Keratinocyte (primary cell): ENCODE data around the gene MTMR3. TPM values are rescaled to one million over a fixed set of nuclear protein-coding genes. Genes with fewer than 3 reads are reported as not detected.

Experiments
- DNase-seq: peaks from one replicate; pipeline ENCODE4 v3.0.0-alpha.2; 2011; ENCODE audit warnings: low read depth, missing footprints, low spot score
- FAIRE-seq: peaks from 2 replicates; lab custom pipeline; 2011; peaks lifted over from hg19 to GRCh38; lab: Jason Lieb, UNC
- H2AFZ ChIP-seq: 2 replicates; pipeline ENCODE4 v1.6.0; 2012; ENCODE audit warnings: low read length, control low read depth, inconsistent platforms; ENCODE audit not compliant: control insufficient read depth
- H3K27ac ChIP-seq: 2 replicates; pipeline ENCODE4 v1.5.1; 2011; ENCODE audit warnings: low read length; ENCODE audit not compliant: control insufficient read depth, insufficient read depth
- H3K27me3 ChIP-seq: 3 replicates; pipeline ENCODE4 v1.6.0; 2011; ENCODE audit warnings: low read length; ENCODE audit not compliant: control insufficient read depth, insufficient read depth; ENCODE audit errors: extremely low read depth
- H3K36me3 ChIP-seq, 2 experiments: 2 replicates in 1 of 2; 3 replicates in 1 of 2; pipeline ENCODE4 v1.5.1; 2011; ENCODE audit warnings: low read length in 2 of 2, mild to moderate bottlenecking in 1 of 2; ENCODE audit not compliant: control insufficient read depth in 2 of 2, insufficient read depth in 2 of 2; ENCODE audit errors: extremely low read depth in 1 of 2
- H3K4me1 ChIP-seq: 3 replicates; pipeline ENCODE4 v1.5.1; 2011; ENCODE audit warnings: low read length; ENCODE audit not compliant: control insufficient read depth, insufficient read depth; ENCODE audit errors: extremely low read depth
- H3K4me2 ChIP-seq: 3 replicates; pipeline ENCODE4 v1.6.0; 2011; ENCODE audit warnings: low read depth, low read length; ENCODE audit not compliant: control insufficient read depth, insufficient read depth; ENCODE audit errors: extremely low read depth
- H3K4me3 ChIP-seq, 3 experiments: fragments of 200-600 bp in 1 of 3; sonication (generic) in 1 of 3; 2 replicates in 2 of 3; 3 replicates in 1 of 3; pipeline ENCODE4 v1.5.1; 2011 to 2016; ENCODE audit warnings: low read length in 3 of 3, mild to moderate bottlenecking in 3 of 3, control low read depth in 2 of 3, inconsistent platforms in 1 of 3, low read depth in 1 of 3, mixed read lengths in 1 of 3, mixed run types in 1 of 3, moderate library complexity in 1 of 3; ENCODE audit not compliant: control insufficient read depth in 2 of 3, insufficient read depth in 2 of 3; ENCODE audit errors: extremely low read depth in 1 of 3
- H3K79me2 ChIP-seq: 2 replicates; pipeline ENCODE4 v1.6.0; 2012; ENCODE audit warnings: low read length; ENCODE audit not compliant: control insufficient read depth, insufficient read depth
- H3K9ac ChIP-seq: 3 replicates; pipeline ENCODE4 v1.6.0; 2011; ENCODE audit warnings: low read length; ENCODE audit not compliant: control insufficient read depth, insufficient read depth; ENCODE audit errors: extremely low read depth
- H3K9me1 ChIP-seq: 3 replicates; pipeline ENCODE4 v1.6.0; 2011; ENCODE audit warnings: low read length; ENCODE audit not compliant: control insufficient read depth, insufficient read depth; ENCODE audit errors: extremely low read depth
- H3K9me3 ChIP-seq: 2 replicates; pipeline ENCODE4 v1.5.1; 2012; ENCODE audit warnings: low read depth, low read length; ENCODE audit not compliant: control insufficient read depth
- H4K20me1 ChIP-seq: 3 replicates; pipeline ENCODE4 v1.6.0; 2011; ENCODE audit warnings: low read length; ENCODE audit not compliant: control insufficient read depth, insufficient read depth; ENCODE audit errors: extremely low read depth
- EZH2 ChIP-seq: IDR thresholded peaks from one replicate; pipeline ENCODE4 v1.6.1; 2012; ENCODE audit warnings: inconsistent platforms, mild to moderate bottlenecking, low read length, moderate library complexity
- dilution Hi-C: fragments of 300-500 bp; cut with MboI; formaldehyde crosslinking; loops from one replicate; pipeline ENCODE4 v1.7.0; 2020; ENCODE audit warnings: low sequenced_read_pairs; ENCODE audit not compliant: extremely low pct_ligation_motif_present
- polyA plus RNA-seq, 5 experiments: library from polyadenylated mRNA; depleted of rRNA in 3 of 5; stranded (reverse) in 3 of 5; stranded (forward) in 1 of 5; unstranded in 1 of 5; fragments of >200 nt; gene quantifications; 1 replicate in 1 of 5; 2 replicates in 3 of 5; 3 replicates in 1 of 5; pipeline versions ENCODE4 v1.2.1 to v1.2.3, GENCODE V29; 2011 to 2012; ENCODE audit warnings: missing spikeins in 2 of 5, low read depth in 1 of 5, low replicate concordance in 1 of 5
- TF ChIP-seq, protein P1 (sequence below), 3 experiments: IDR thresholded peaks in 1 of 3; conservative IDR thresholded peaks in 1 of 3; optimal IDR thresholded peaks in 1 of 3; 2 replicates in 2 of 3; 3 replicates in 1 of 3; pipeline versions ENCODE3 to v1.5.1; 2011; ENCODE audit warnings: low read length in 3 of 3, mild to moderate bottlenecking in 3 of 3, moderate library complexity in 2 of 3, control low read depth in 1 of 3, inconsistent platforms in 1 of 3; ENCODE audit not compliant: insufficient read depth in 2 of 3; ENCODE audit errors: extremely low read depth in 1 of 3

The MTMR3 gene
- polyA plus RNA-seq, 1 donor (not counting 4 experiments of a cell fraction or from before 2014, with no cell fraction given): 16.5 TPM

DNA sequence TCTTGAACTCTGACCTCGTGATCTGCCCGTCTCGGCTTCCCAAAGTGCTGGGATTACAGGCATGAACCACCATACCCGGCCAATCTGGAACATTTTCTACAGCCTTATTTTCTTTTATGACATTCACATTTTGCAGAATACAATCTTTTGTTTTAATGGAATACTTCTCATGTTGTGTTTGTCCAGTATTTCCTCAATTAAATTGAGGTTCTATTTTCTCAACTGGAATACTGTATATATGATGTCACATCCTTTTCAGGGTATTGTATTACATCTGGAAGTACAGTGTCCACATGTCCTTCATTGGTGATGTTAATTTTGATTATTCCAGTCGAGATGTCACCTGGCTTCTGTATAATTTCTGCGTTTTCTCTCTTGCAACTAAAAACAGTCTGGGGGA, 106.5 kb downstream of the MTMR3 start:
- no peak overlapping the region for H2AFZ ChIP-seq
- H3K4me1 ChIP-seq: peaks cover 22% of the 10 kb centered on the region
- no peaks in the 10 kb centered on the region for H3K9me1 ChIP-seq
- H3K27me3 ChIP-seq: no peaks in the 10 kb centered on the region
- no peak for DNase-seq
- no peak for FAIRE-seq
- peaks cover 2 to 4% of the 10 kb centered on the region in 2 experiments for H3K36me3 ChIP-seq
- H3K4me3 ChIP-seq: no peak overlapping the region
- H3K9ac ChIP-seq: no peak overlapping the region
- no peak overlapping the region for H3K27ac ChIP-seq
- no peaks in the 10 kb centered on the region for H3K79me2 ChIP-seq
- H3K9me3 ChIP-seq: no peaks in the 10 kb centered on the region
- H4K20me1 ChIP-seq: no peaks in the 10 kb centered on the region
- no peak overlapping the region for H3K4me2 ChIP-seq
- dilution Hi-C loops: no loop called here
- TF ChIP-seq, protein P1, sequence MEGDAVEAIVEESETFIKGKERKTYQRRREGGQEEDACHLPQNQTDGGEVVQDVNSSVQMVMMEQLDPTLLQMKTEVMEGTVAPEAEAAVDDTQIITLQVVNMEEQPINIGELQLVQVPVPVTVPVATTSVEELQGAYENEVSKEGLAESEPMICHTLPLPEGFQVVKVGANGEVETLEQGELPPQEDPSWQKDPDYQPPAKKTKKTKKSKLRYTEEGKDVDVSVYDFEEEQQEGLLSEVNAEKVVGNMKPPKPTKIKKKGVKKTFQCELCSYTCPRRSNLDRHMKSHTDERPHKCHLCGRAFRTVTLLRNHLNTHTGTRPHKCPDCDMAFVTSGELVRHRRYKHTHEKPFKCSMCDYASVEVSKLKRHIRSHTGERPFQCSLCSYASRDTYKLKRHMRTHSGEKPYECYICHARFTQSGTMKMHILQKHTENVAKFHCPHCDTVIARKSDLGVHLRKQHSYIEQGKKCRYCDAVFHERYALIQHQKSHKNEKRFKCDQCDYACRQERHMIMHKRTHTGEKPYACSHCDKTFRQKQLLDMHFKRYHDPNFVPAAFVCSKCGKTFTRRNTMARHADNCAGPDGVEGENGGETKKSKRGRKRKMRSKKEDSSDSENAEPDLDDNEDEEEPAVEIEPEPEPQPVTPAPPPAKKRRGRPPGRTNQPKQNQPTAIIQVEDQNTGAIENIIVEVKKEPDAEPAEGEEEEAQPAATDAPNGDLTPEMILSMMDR (optimal IDR thresholded peaks at IDR 0.05 in 1 of 3, IDR thresholded peaks at IDR 0.05 in 1 of 3, conservative IDR thresholded peaks at IDR 0.05 in 1 of 3; ENCODE audit: extremely low read depth in 1 of 3, insufficient read depth in 2 of 3, low read length in 3 of 3): no peak
- TF ChIP-seq EZH2: no peak

DNA sequence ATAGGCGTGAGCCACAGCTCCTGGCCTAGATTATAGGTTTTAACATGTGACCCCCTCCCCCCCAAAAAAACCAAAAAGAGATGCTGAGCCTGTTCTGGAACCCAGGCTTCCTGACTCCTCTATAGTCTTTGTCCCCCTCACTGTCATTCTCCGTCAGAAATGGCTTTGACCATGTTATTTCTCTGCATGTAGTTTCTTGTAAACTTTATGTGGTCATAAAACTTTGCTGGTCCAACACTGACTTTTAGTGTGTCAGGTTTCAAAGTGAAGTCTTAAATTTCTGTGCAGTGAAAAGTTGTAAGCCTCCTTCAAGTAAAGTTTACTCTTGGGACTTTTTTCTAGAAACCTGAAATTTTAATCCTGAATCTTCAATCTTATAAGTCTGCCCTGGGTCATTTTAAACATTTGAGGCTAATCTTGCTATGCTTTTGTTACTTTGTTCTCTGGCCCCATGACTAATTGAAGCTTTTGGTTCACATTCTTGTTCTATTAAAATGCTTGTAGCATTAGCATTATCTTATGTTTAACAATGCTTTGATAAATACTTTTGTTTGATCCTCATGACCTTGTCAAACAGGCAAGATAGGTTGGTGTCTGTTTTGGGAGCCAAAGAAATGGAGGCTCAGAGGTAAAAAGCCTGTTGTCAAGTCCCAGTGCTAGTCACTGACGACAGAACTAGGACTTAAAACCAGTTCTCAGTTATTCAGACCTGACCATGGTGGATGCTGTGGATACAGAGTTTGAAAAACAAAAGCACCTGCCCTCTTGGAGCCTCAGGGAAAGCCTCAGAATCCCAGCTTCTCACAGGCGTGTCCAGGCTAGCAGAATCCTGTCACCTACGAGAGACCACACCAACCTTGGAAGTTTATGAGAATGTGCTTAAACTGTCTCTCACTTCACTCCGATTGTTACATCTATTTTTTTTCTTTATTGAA, 109.6 kb downstream of the MTMR3 start:
- H3K36me3 ChIP-seq: peaks cover 2 to 4% of the 10 kb centered on the region in 2 experiments
- dilution Hi-C loops: no loop called here
- peak overlapping the region; percentile 92 for H3K27ac ChIP-seq
- no peaks in the 10 kb centered on the region for H3K27me3 ChIP-seq
- H3K4me1 ChIP-seq: peaks cover 34% of the 10 kb centered on the region
- TF ChIP-seq, protein P1 (optimal IDR thresholded peaks at IDR 0.05 in 1 of 3, IDR thresholded peaks at IDR 0.05 in 1 of 3, conservative IDR thresholded peaks at IDR 0.05 in 1 of 3; ENCODE audit: extremely low read depth in 1 of 3, insufficient read depth in 2 of 3, low read length in 3 of 3): no peak
- TF ChIP-seq EZH2: no peak
- no peak overlapping the region for H3K4me3 ChIP-seq
- no peak for DNase-seq
- peak; percentile 82 for FAIRE-seq
- H3K9me1 ChIP-seq: no peaks in the 10 kb centered on the region
- no peaks in the 10 kb centered on the region for H3K9me3 ChIP-seq
- H2AFZ ChIP-seq: no peak overlapping the region
- peaks cover 2% of the 10 kb centered on the region for H4K20me1 ChIP-seq
- H3K4me2 ChIP-seq: peak overlapping the region; percentile 70
- H3K9ac ChIP-seq: no peak overlapping the region
- H3K79me2 ChIP-seq: peaks cover 3% of the 10 kb centered on the region
